Lower lobe of right lung (tissue), 2 donors: ENCODE measurements around the gene SERP2. TPM values are rescaled to one million over a fixed set of nuclear protein-coding genes. Genes with fewer than 3 reads are reported as not detected.

Source experiments
- ATAC-seq, 2 donors: fragments of 200-7000 bp; cut with Tn5 transposase; one replicate each; pipeline ENCODE4 v1.9.1; 2020 to 2022; ENCODE audit warnings: mild to moderate bottlenecking in 2 of 2, moderate library complexity in 2 of 2
- DNase-seq: peaks from one replicate; pipeline ENCODE4 v3.0.0-alpha.2; 2020
- H3K27ac ChIP-seq: fragments of 200-600 bp; one replicate; pipeline ENCODE4 v1.8.0; 2022
- H3K27me3 ChIP-seq: fragments of 200-600 bp; one replicate; pipeline ENCODE4 v1.8.0; 2022; ENCODE audit warnings: low read depth
- H3K36me3 ChIP-seq: fragments of 200-600 bp; one replicate; pipeline ENCODE4 v1.8.0; 2022; ENCODE audit warnings: mild to moderate bottlenecking
- H3K4me1 ChIP-seq: fragments of 200-600 bp; one replicate; pipeline ENCODE4 v1.8.0; 2022
- H3K4me3 ChIP-seq: fragments of 200-600 bp; one replicate; pipeline ENCODE4 v1.8.0; 2022; ENCODE audit warnings: mild to moderate bottlenecking
- H3K9me3 ChIP-seq: fragments of 200-600 bp; one replicate; pipeline ENCODE4 v1.8.0; 2022
- intact Hi-C: fragments of 100-400 bp; cut with DNase I; formaldehyde crosslinking; loops from one replicate; pipeline ENCODE4 v1.11.0; 2022
- total RNA-seq: library from RNA; stranded (reverse); fragmentation: NEBNext Ultra II Directional; extraction: Animal tissue kit (Norgen Biotek cat#: 25700); gene quantifications from one replicate; pipeline ENCODE4 v1.2.1, GENCODE V29; 2021
- TF ChIP-seq, protein P1 (sequence below): fragments of 200-600 bp; IDR thresholded peaks from one replicate; pipeline ENCODE4 v1.8.0; 2022; ENCODE audit warnings: antibody characterized with exemption, mild to moderate bottlenecking
- donor health status: DM: no; HTN: yes; CAD: no; lungs with severe emphysema.

Gene SERP2
- total RNA-seq, 1 donor from 2014 or later = 3.7 TPM

- Histone ChIP-seq H3K4me1 (no peaks in the 10 kb centered on the region), H3K4me3 (no peak overlapping the region), H3K36me3 (no peaks in the 10 kb centered on the region), H3K27ac (no peak overlapping the region), H3K9me3 (no peaks in the 10 kb centered on the region), H3K27me3 (no peaks in the 10 kb centered on the region)
- intact Hi-C loops = no loop called here
- TF ChIP-seq, protein P1, sequence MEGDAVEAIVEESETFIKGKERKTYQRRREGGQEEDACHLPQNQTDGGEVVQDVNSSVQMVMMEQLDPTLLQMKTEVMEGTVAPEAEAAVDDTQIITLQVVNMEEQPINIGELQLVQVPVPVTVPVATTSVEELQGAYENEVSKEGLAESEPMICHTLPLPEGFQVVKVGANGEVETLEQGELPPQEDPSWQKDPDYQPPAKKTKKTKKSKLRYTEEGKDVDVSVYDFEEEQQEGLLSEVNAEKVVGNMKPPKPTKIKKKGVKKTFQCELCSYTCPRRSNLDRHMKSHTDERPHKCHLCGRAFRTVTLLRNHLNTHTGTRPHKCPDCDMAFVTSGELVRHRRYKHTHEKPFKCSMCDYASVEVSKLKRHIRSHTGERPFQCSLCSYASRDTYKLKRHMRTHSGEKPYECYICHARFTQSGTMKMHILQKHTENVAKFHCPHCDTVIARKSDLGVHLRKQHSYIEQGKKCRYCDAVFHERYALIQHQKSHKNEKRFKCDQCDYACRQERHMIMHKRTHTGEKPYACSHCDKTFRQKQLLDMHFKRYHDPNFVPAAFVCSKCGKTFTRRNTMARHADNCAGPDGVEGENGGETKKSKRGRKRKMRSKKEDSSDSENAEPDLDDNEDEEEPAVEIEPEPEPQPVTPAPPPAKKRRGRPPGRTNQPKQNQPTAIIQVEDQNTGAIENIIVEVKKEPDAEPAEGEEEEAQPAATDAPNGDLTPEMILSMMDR = no peak
- no peak for DNase-seq
- ATAC-seq = no peak
Observed at GRCh38 chr13:44354884-44355283, 18.7 kb upstream of the SERP2 start.

- H3K27ac ChIP-seq = no peak overlapping the region
- no peak for DNase-seq
- TF ChIP-seq, protein P1 = no peak
Observed at GRCh38 chr13:44355621-44356020, 18.0 kb upstream of the SERP2 start.

GRCh38 chr13:44359983-44360375 lies 13.6 kb upstream of the SERP2 start:
- Histone ChIP-seq H3K4me3 (no peak overlapping the region), H3K9me3 (no peaks in the 10 kb centered on the region), H3K4me1 (no peaks in the 10 kb centered on the region), H3K36me3 (no peaks in the 10 kb centered on the region), H3K27ac (no peak overlapping the region), H3K27me3 (no peaks in the 10 kb centered on the region)
- ATAC-seq (no peak), DNase-seq (no peak)
- intact Hi-C loops = no loop called here
- TF ChIP-seq, protein P1 = no peak

More at GRCh38 chr13:44355621-44356020, 18.0 kb upstream of the SERP2 start:
- H3K4me3 ChIP-seq = no peak overlapping the region
- H3K9me3 ChIP-seq = no peaks in the 10 kb centered on the region
- no peaks in the 10 kb centered on the region for H3K36me3 ChIP-seq
- intact Hi-C loops = no loop called here
- ATAC-seq = no peak
- no peaks in the 10 kb centered on the region for H3K4me1 ChIP-seq
- no peaks in the 10 kb centered on the region for H3K27me3 ChIP-seq

GRCh38 chr13:44362394-44363040 lies 11.1 kb upstream of the SERP2 start:
- DNase-seq (no peak), ATAC-seq (no peak)
- Histone ChIP-seq H3K4me1 (no peaks in the 10 kb centered on the region), H3K4me3 (no peak overlapping the region), H3K9me3 (no peaks in the 10 kb centered on the region), H3K27ac (no peak overlapping the region), H3K27me3 (no peaks in the 10 kb centered on the region), H3K36me3 (no peaks in the 10 kb centered on the region)
- intact Hi-C loops = no loop called here
- TF ChIP-seq, protein P1 = no peak

- TF ChIP-seq, protein P1 = no peak
- no peak for ATAC-seq
- DNase-seq = no peak
- Histone ChIP-seq H3K36me3 (no peaks in the 10 kb centered on the region), H3K4me1 (no peaks in the 10 kb centered on the region), H3K27ac (no peak overlapping the region), H3K9me3 (no peaks in the 10 kb centered on the region), H3K27me3 (no peaks in the 10 kb centered on the region), H3K4me3 (no peak overlapping the region)
- intact Hi-C loops = no loop called here
Observed at GRCh38 chr13:44363631-44364344, 9.8 kb upstream of the SERP2 start.
